Hepatocyte (in vitro differentiated cells): ENCODE measurements around the gene TTC28. TPM values are rescaled to one million over a fixed set of nuclear protein-coding genes. Genes with fewer than 3 reads are reported as not detected.

ENCODE experiments used
- DNase-seq: peaks from one replicate; pipeline ENCODE4 v3.0.0-alpha.2; 2016; ENCODE audit warnings: low spot score
- H2AFZ ChIP-seq: fragments of 200-600 bp; sonication (generic); 2 replicates; pipeline ENCODE4 v1.6.0; 2016; ENCODE audit warnings: antibody characterized with exemption, mild to moderate bottlenecking
- H3K27ac ChIP-seq: fragments of 200-600 bp; sonication (generic); 2 replicates; pipeline ENCODE4 v1.5.1; 2016; ENCODE audit warnings: mild to moderate bottlenecking
- H3K27me3 ChIP-seq: fragments of 200-600 bp; sonication (generic); 2 replicates; pipeline ENCODE4 v1.6.1; 2016
- H3K36me3 ChIP-seq: fragments of 200-600 bp; sonication (generic); replicated peaks from 2 replicates; pipeline ENCODE4 v1.5.1; 2016; ENCODE audit warnings: low read depth; ENCODE audit not compliant: insufficient read depth
- H3K4me1 ChIP-seq: fragments of 200-600 bp; sonication (generic); 2 replicates; pipeline ENCODE4 v1.5.1; 2016; ENCODE audit warnings: mild to moderate bottlenecking, moderate library complexity; ENCODE audit not compliant: insufficient read depth
- H3K4me2 ChIP-seq: fragments of 200-600 bp; sonication (generic); 2 replicates; pipeline ENCODE4 v1.6.0; 2016
- H3K4me3 ChIP-seq: fragments of 200-600 bp; sonication (generic); 2 replicates; pipeline ENCODE4 v1.5.1; 2016; ENCODE audit warnings: mild to moderate bottlenecking
- H3K79me2 ChIP-seq: fragments of 200-600 bp; sonication (generic); 2 replicates; pipeline ENCODE4 v1.6.0; 2017; ENCODE audit warnings: mild to moderate bottlenecking
- H3K9me2 ChIP-seq: fragments of 200-600 bp; sonication (generic); replicated peaks from 2 replicates; pipeline ENCODE4 v1.6.0; 2017; ENCODE audit warnings: mild to moderate bottlenecking; ENCODE audit not compliant: insufficient read depth
- H3K9me3 ChIP-seq: fragments of 200-600 bp; sonication (generic); 2 replicates; pipeline ENCODE4 v1.5.1; 2016; ENCODE audit warnings: low read depth, mild to moderate bottlenecking
- H4K20me1 ChIP-seq: fragments of 200-600 bp; sonication (generic); 2 replicates; pipeline ENCODE4 v1.6.0; 2016; ENCODE audit warnings: mild to moderate bottlenecking; ENCODE audit not compliant: insufficient read depth, poor library complexity, severe bottlenecking
- EZH2 ChIP-seq: fragments of 200-600 bp; sonication (generic); IDR thresholded peaks from 2 replicates; pipeline ENCODE4 v1.6.1; 2016; ENCODE audit warnings: antibody characterized with exemption, mild to moderate bottlenecking, borderline replicate concordance
- EZH2phosphoT487 ChIP-seq: fragments of 200-600 bp; sonication (generic); IDR thresholded peaks from one replicate; pipeline ENCODE4 v1.6.1; 2018; ENCODE audit warnings: antibody characterized with exemption, mild to moderate bottlenecking, low read depth, moderate library complexity; ENCODE audit not compliant: unreplicated experiment, severe bottlenecking
- WGBS: methylation state at CpG from one replicate; pipeline ENCODE4 v1.1.6; 2016; ENCODE audit warnings: low lambda C conversion rate; ENCODE audit errors: missing lambda C conversion rate; 5-methylcytosine and 5-hydroxymethylcytosine counted together
- polyA plus RNA-seq: library from polyadenylated mRNA; unstranded; fragments of >200 nt; fragmentation: Nextera tagmentation; extraction: Ambion mirVana; gene quantifications from 2 replicates; pipeline ENCODE4 v1.2.1, GENCODE V29; 2016
- total RNA-seq: library from RNA; depleted of rRNA; stranded (reverse); fragments of >200 nt; gene quantifications from 2 replicates; pipeline ENCODE4 v1.2.3, GENCODE V29; 2014
- TF ChIP-seq, protein P1 (sequence below): fragments of 200-600 bp; sonication (generic); IDR thresholded peaks from 2 replicates; pipeline ENCODE4 v1.5.1; 2016; ENCODE audit warnings: antibody characterized with exemption, mild to moderate bottlenecking; ENCODE audit not compliant: poor library complexity

The TTC28 gene
- total and polyA plus RNA-seq, 2 experiments from 2014 or later: 14.7 to 30.4 TPM

DNA sequence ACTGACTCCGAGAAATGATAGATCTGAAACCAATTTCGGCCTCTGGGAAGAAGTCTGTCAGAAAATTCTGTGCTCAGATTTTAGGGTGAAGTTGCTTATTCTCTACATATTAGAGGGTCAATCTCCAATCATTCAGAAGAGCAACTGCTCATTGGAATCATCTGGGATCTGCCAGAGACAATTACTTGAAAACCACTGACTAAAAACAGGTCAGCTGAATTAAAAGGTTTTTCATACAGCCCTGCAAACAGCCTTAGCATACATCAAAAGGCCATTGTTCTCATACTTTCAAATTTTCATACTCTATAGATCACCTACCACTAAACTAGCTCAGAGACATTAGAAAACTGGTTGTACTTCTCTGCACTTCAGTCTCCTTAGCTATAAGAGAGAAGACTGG lies 470.9 kb downstream of the TTC28 start:
- Histone ChIP-seq H3K79me2 (peaks cover 4% of the 10 kb centered on the region), H3K36me3 (no peaks in the 10 kb centered on the region), H3K4me1 (no peaks in the 10 kb centered on the region), H3K4me3 (no peak overlapping the region), H4K20me1 (peaks cover 5% of the 10 kb centered on the region), H3K9me3 (no peaks in the 10 kb centered on the region), H3K4me2 (no peak overlapping the region), H3K27me3 (no peaks in the 10 kb centered on the region), H3K27ac (no peak overlapping the region), H3K9me2 (no peaks in the 10 kb centered on the region), H2AFZ (no peak overlapping the region)
- TF ChIP-seq EZH2phosphoT487 (no peak), EZH2 (no peak)
- TF ChIP-seq, protein P1, sequence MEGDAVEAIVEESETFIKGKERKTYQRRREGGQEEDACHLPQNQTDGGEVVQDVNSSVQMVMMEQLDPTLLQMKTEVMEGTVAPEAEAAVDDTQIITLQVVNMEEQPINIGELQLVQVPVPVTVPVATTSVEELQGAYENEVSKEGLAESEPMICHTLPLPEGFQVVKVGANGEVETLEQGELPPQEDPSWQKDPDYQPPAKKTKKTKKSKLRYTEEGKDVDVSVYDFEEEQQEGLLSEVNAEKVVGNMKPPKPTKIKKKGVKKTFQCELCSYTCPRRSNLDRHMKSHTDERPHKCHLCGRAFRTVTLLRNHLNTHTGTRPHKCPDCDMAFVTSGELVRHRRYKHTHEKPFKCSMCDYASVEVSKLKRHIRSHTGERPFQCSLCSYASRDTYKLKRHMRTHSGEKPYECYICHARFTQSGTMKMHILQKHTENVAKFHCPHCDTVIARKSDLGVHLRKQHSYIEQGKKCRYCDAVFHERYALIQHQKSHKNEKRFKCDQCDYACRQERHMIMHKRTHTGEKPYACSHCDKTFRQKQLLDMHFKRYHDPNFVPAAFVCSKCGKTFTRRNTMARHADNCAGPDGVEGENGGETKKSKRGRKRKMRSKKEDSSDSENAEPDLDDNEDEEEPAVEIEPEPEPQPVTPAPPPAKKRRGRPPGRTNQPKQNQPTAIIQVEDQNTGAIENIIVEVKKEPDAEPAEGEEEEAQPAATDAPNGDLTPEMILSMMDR: no peak
- DNase-seq: no peak
- 96% methylated on average over 2 of the region's 2 CpGs for WGBS

DNA sequence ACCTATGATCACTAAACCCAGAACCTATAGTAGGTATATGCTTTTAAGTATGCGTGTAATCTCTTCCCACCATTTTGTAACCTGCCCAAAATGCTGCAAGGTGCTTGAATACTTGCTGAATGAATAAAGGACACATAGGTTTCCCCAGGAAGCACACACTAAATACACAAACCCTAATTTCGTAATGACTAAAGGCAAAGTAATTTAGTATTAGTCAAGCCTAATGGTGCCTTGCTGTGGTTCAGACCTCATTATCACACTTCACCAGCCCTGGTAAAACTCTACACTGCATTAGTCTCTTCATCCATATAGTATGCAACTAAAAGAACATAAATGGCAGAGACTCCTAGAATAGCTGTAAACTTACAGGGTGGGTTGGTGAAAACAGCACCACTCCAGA lies 471.6 kb downstream of the TTC28 start:
- H3K27ac ChIP-seq: no peak overlapping the region
- peaks cover 5% of the 10 kb centered on the region for H4K20me1 ChIP-seq
- no peaks in the 10 kb centered on the region for H3K4me1 ChIP-seq
- H3K79me2 ChIP-seq: peaks cover 4% of the 10 kb centered on the region
- H3K9me3 ChIP-seq: no peaks in the 10 kb centered on the region
- TF ChIP-seq, protein P1: no peak
- TF ChIP-seq EZH2phosphoT487 (no peak), EZH2 (no peak)
- H3K9me2 ChIP-seq: no peaks in the 10 kb centered on the region
- no peak overlapping the region for H3K4me2 ChIP-seq
- no peak overlapping the region for H2AFZ ChIP-seq
- no peak overlapping the region for H3K4me3 ChIP-seq
- no peaks in the 10 kb centered on the region for H3K27me3 ChIP-seq
- 95% methylated on average over 2 of the region's 2 CpGs for WGBS
- H3K36me3 ChIP-seq: no peaks in the 10 kb centered on the region
- DNase-seq: no peak

DNA sequence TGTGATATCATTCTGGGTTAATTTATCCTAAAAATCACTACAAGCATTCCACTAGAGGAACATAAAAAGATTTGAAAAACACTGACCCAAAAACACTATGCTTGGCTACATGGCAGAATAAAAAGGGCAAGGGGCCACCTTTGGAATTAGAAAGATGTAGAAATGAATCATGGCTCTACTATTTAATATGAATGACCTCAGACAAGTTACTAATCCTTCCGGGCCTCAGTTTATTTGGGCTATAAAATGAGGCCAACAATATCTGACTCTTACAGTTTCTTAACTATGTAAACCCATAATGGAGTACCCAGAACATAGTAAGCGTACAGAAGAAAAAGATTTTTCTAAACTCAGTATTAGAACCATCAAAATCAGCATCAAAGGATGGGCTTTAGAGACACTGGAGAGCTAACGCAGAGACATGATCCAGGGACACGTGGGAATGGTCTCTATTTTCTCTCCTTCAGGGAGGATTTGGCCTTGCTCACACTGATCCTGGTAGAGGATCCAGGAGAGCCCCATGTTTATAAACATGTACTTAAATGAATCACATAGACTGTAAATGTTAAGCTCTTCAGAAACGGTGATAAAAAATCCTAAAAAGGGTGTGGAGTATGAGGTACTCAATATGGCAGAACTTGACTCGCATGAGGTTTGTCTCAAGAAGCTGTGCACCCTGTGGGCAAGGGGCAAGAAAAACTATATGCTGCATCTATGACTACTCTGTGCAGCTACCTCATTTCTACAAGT lies 472.2 kb downstream of the TTC28 start:
- no peak overlapping the region for H3K27ac ChIP-seq

More for the DNA sequence above, 472.2 kb downstream of the TTC28 start:
- Histone ChIP-seq H3K36me3 (no peaks in the 10 kb centered on the region), H3K4me1 (no peaks in the 10 kb centered on the region), H3K9me2 (no peaks in the 10 kb centered on the region), H3K79me2 (peaks cover 4% of the 10 kb centered on the region), H4K20me1 (peaks cover 5% of the 10 kb centered on the region), H2AFZ (no peak overlapping the region), H3K9me3 (no peaks in the 10 kb centered on the region), H3K4me3 (no peak overlapping the region), H3K27me3 (no peaks in the 10 kb centered on the region), H3K4me2 (no peak overlapping the region)
- no peak for TF ChIP-seq EZH2
- TF ChIP-seq, protein P1: no peak
- TF ChIP-seq EZH2phosphoT487: no peak
- no peak for DNase-seq
- WGBS: 63% methylated on average over 6 of the region's 6 CpGs
